Tibial nerve (tissue), 4 donors: ENCODE data around the gene NT5DC4. TPM values are rescaled to one million over a fixed set of nuclear protein-coding genes. Genes with fewer than 3 reads are reported as not detected.

Experiments used
- DNase-seq, 2 donors: peaks; one replicate each; pipeline ENCODE4 v3.0.0-alpha.2; 2019; ENCODE audit warnings: low spot score in 2 of 2
- H3K27ac ChIP-seq, 4 donors: fragments of 200-600 bp; sonication (generic) in 3 of 4; one replicate each; pipeline ENCODE4 v1.5.1; 2017 to 2019; ENCODE audit warnings: mild to moderate bottlenecking in 1 of 4
- H3K27me3 ChIP-seq, 2 donors: fragments of 200-600 bp; sonication (generic) in 1 of 2; one replicate each; pipeline versions ENCODE4 v1.5.1 to v1.6.0; 2017 to 2019
- H3K36me3 ChIP-seq, 3 donors: fragments of 200-600 bp; sonication (generic); one replicate each; pipeline ENCODE4 v1.5.1; 2018 to 2019
- H3K4me1 ChIP-seq, 4 donors: fragments of 200-600 bp; sonication (generic) in 3 of 4; one replicate each; pipeline ENCODE4 v1.5.1; 2017 to 2019
- H3K4me3 ChIP-seq, 4 donors: fragments of 200-600 bp; sonication (generic) in 3 of 4; one replicate each; pipeline ENCODE4 v1.5.1; 2017 to 2019; ENCODE audit warnings: mild to moderate bottlenecking in 1 of 4, moderate library complexity in 1 of 4
- H3K9me3 ChIP-seq, 4 donors: fragments of 200-600 bp; sonication (generic) in 3 of 4; one replicate each; pipeline ENCODE4 v1.5.1; 2017 to 2019
- CTCF ChIP-seq, 5 experiments: fragments of 200-600 bp in 3 of 5; fragments of 450-650 bp in 2 of 5; sonication (generic) in 3 of 5; IDR thresholded peaks; one replicate each; pipeline ENCODE4 v1.5.1; 2016 to 2019; ENCODE audit warnings: antibody characterized with exemption in 5 of 5, mild to moderate bottlenecking in 3 of 5, moderate library complexity in 2 of 5
- EP300 ChIP-seq, 2 donors: sonication (generic); formaldehyde crosslinking; IDR thresholded peaks; one replicate each; pipeline ENCODE4 v1.6.1; 2017; ENCODE audit warnings: antibody characterized with exemption in 2 of 2, mild to moderate bottlenecking in 1 of 2
- POLR2A ChIP-seq, 2 donors: fragments of 450-650 bp; IDR thresholded peaks; one replicate each; pipeline ENCODE4 v1.6.1; 2017; ENCODE audit warnings: antibody characterized with exemption in 2 of 2, mild to moderate bottlenecking in 2 of 2, moderate library complexity in 2 of 2
- WGBS, 2 donors: methylation state at CpG; one replicate each; pipeline ENCODE4 v1.1.5; 2018; 5-methylcytosine and 5-hydroxymethylcytosine counted together
- total RNA-seq, 4 donors: library from RNA; depleted of rRNA; stranded (reverse); fragments of >200 nt; gene quantifications; one replicate each; pipeline ENCODE4 v1.1.0, GENCODE V29; 2016

Gene NT5DC4
- total RNA-seq, 4 donors from 2014 or later, result not detected

GRCh38 chr2:112687522-112687921 lies 33.3 kb upstream of the NT5DC4 start:
- 74 to 82% methylated on average over 6 of the region's 6 CpGs for WGBS, 2 donors
- Histone ChIP-seq H3K27ac (no peak overlapping the region), H3K4me1 (peaks cover 0 to 4% (median under 1%) of the 10 kb centered on the region in 4 donors), H3K4me3 (no peak overlapping the region), H3K9me3 (no peaks in the 10 kb centered on the region), H3K27me3 (no peaks in the 10 kb centered on the region), H3K36me3 (no peaks in the 10 kb centered on the region)
- TF ChIP-seq POLR2A (IDR thresholded peaks at IDR 0.05) (no peak), CTCF (IDR thresholded peaks at IDR 0.05) (no peak), EP300 (IDR thresholded peaks at IDR 0.05) (no peak)
- no peak for DNase-seq

- no peak overlapping the region for H3K27ac ChIP-seq
- WGBS, 2 donors, result 85 to 86% methylated on average over 14 of the region's 14 CpGs
- H3K27me3 ChIP-seq, result no peaks in the 10 kb centered on the region
- H3K36me3 ChIP-seq, result no peaks in the 10 kb centered on the region
- no peak overlapping the region for H3K4me3 ChIP-seq
- DNase-seq, result no peak
- no peak for TF ChIP-seq POLR2A (IDR thresholded peaks at IDR 0.05)
- no peak for TF ChIP-seq EP300 (IDR thresholded peaks at IDR 0.05)
- TF ChIP-seq CTCF (IDR thresholded peaks at IDR 0.05), result no peak
- peaks cover 0 to 7% (median 2%) of the 10 kb centered on the region in 4 donors for H3K4me1 ChIP-seq
- H3K9me3 ChIP-seq, result no peaks in the 10 kb centered on the region
Observed at GRCh38 chr2:112688086-112688880, 32.5 kb upstream of the NT5DC4 start.

GRCh38 chr2:112690853-112691401 lies 29.9 kb upstream of the NT5DC4 start:
- TF ChIP-seq EP300 (IDR thresholded peaks at IDR 0.05) (no peak), POLR2A (IDR thresholded peaks at IDR 0.05) (no peak), CTCF (IDR thresholded peaks at IDR 0.05) (peak; percentile 23 to 69 (median 57))
- Histone ChIP-seq H3K9me3 (no peaks in the 10 kb centered on the region), H3K4me3 (no peak overlapping the region), H3K27me3 (no peaks in the 10 kb centered on the region), H3K4me1 (peaks cover 0 to 7% (median 2%) of the 10 kb centered on the region in 4 donors), H3K27ac (no peak overlapping the region), H3K36me3 (no peaks in the 10 kb centered on the region)
- peak in 1 of 2 donors; percentile 46 for DNase-seq
- WGBS, 2 donors, result 55 to 56% methylated on average over 9 of the region's 9 CpGs

- Histone ChIP-seq H3K36me3 (no peaks in the 10 kb centered on the region), H3K4me3 (no peak overlapping the region), H3K9me3 (no peaks in the 10 kb centered on the region), H3K27me3 (no peaks in the 10 kb centered on the region), H3K4me1 (peaks cover 0 to 7% (median 2%) of the 10 kb centered on the region in 4 donors), H3K27ac (no peak overlapping the region)
- DNase-seq, result no peak
- no peak for TF ChIP-seq CTCF (IDR thresholded peaks at IDR 0.05)
- TF ChIP-seq EP300 (IDR thresholded peaks at IDR 0.05), result no peak
- no peak for TF ChIP-seq POLR2A (IDR thresholded peaks at IDR 0.05)
- 58 to 65% methylated on average over 4 of the region's 4 CpGs for WGBS, 2 donors
Observed at GRCh38 chr2:112691881-112692281, 28.9 kb upstream of the NT5DC4 start.

- 24 to 36% methylated on average over 4 to 5 of the region's 5 CpGs for WGBS, 2 donors
- TF ChIP-seq CTCF (IDR thresholded peaks at IDR 0.05), result no peak
- no peak for TF ChIP-seq EP300 (IDR thresholded peaks at IDR 0.05)
- no peak for TF ChIP-seq POLR2A (IDR thresholded peaks at IDR 0.05)
- no peaks in the 10 kb centered on the region for H3K36me3 ChIP-seq
- H3K4me1 ChIP-seq, result peaks cover 0 to 7% (median 2%) of the 10 kb centered on the region in 4 donors
- no peak overlapping the region for H3K4me3 ChIP-seq
- no peaks in the 10 kb centered on the region for H3K9me3 ChIP-seq
- H3K27me3 ChIP-seq, result no peaks in the 10 kb centered on the region
- DNase-seq, result peak in 1 of 2 donors; percentile 16
- no peak overlapping the region for H3K27ac ChIP-seq
Observed at GRCh38 chr2:112692495-112692911, 28.3 kb upstream of the NT5DC4 start.
